ENCODE results near the gene BABAM2.

GRCh38 chr2:28224648-28225472, 334.3 kb downstream of the BABAM2 start:
- TF ChIP-seq TARDBP (IDR thresholded peaks at IDR 0.05) (no peak), SP1 (IDR thresholded peaks at IDR 0.05) (no peak), SUZ12 (IDR thresholded peaks at IDR 0.05) (no peak), ELF4 (IDR thresholded peaks at IDR 0.05) (no peak)

Data from HEK293T (cell line).